SH-SY5Y (cell line): ENCODE data around the gene KCNJ10.

Experiments used
- GATA2 ChIP-seq: IDR thresholded peaks from 2 replicates; pipeline ENCODE4 v1.6.1; 2011; ENCODE audit warnings: mild to moderate bottlenecking, low read depth, low read length
- GATA3 ChIP-seq: IDR thresholded peaks from 2 replicates; pipeline ENCODE4 v1.6.1; 2011; ENCODE audit warnings: low read depth, mild to moderate bottlenecking, low read length, moderate library complexity

The KCNJ10 gene

GRCh38 chr1:159989581-159989980, 80.4 kb downstream of the KCNJ10 start:
- TF ChIP-seq GATA3 (no peak), GATA2 (no peak)

- TF ChIP-seq GATA2 (no peak), GATA3 (no peak)
Observed at GRCh38 chr1:159988006-159988405, 82.0 kb downstream of the KCNJ10 start.

- TF ChIP-seq GATA2 (no peak), GATA3 (no peak)
Observed at GRCh38 chr1:159987186-159987585, 82.8 kb downstream of the KCNJ10 start.

- TF ChIP-seq GATA3 (no peak), GATA2 (no peak)
Observed at GRCh38 chr1:159986531-159986930, 83.4 kb downstream of the KCNJ10 start.

GRCh38 chr1:159986093-159986492, 83.9 kb downstream of the KCNJ10 start:
- no peak for TF ChIP-seq GATA3
- no peak for TF ChIP-seq GATA2

- TF ChIP-seq GATA3 (no peak), GATA2 (no peak)
Observed at GRCh38 chr1:159985473-159985872, 84.5 kb downstream of the KCNJ10 start.

- TF ChIP-seq GATA3 (no peak), GATA2 (no peak)
Observed at GRCh38 chr1:159983681-159984080, 86.3 kb downstream of the KCNJ10 start.

- TF ChIP-seq GATA3 (no peak), GATA2 (no peak)
Observed at GRCh38 chr1:159982280-159982679, 87.7 kb downstream of the KCNJ10 start.

- TF ChIP-seq GATA3 (no peak), GATA2 (no peak)
Observed at GRCh38 chr1:159981351-159982055, 88.5 kb downstream of the KCNJ10 start.

GRCh38 chr1:159980786-159981185, 89.2 kb downstream of the KCNJ10 start:
- TF ChIP-seq GATA2: no peak
- no peak for TF ChIP-seq GATA3

GRCh38 chr1:159980076-159980475, 89.9 kb downstream of the KCNJ10 start:
- no peak for TF ChIP-seq GATA3
- no peak for TF ChIP-seq GATA2

GRCh38 chr1:159979257-159979656, 90.7 kb downstream of the KCNJ10 start:
- TF ChIP-seq GATA3: no peak
- TF ChIP-seq GATA2: no peak

- TF ChIP-seq GATA2 (no peak), GATA3 (no peak)
Observed at GRCh38 chr1:159978107-159978398, 91.9 kb downstream of the KCNJ10 start.

GRCh38 chr1:159977364-159978106, 92.4 kb downstream of the KCNJ10 start:
- no peak for TF ChIP-seq GATA2
- no peak for TF ChIP-seq GATA3

- TF ChIP-seq GATA2: no peak
Observed at GRCh38 chr1:159974350-159974965, 95.5 kb downstream of the KCNJ10 start.
